GM23248 (cell line): ENCODE measurements around the gene TVP23B. TPM values are rescaled to one million over a fixed set of nuclear protein-coding genes. Genes with fewer than 3 reads are reported as not detected.
"Not testable (repeated sequence)": the region's sequence is repeated elsewhere in the genome, so short reads cannot be mapped to it uniquely, and the experiment has no call there.

Experiments
- DNase-seq: peaks from one replicate; pipeline ENCODE4 v3.0.0-alpha.2; 2015
- H2AFZ ChIP-seq: fragments of 200-600 bp; sonication (generic); 2 replicates; pipeline ENCODE4 v1.6.1; 2016; ENCODE audit warnings: antibody characterized with exemption
- H3F3A ChIP-seq: fragments of 200-600 bp; sonication (generic); 2 replicates; pipeline ENCODE4 v1.6.1; 2016; ENCODE audit warnings: mild to moderate bottlenecking, antibody characterized with exemption, mixed run types; ENCODE audit not compliant: insufficient read depth
- H3K27ac ChIP-seq: fragments of 200-600 bp; sonication (generic); 2 replicates; pipeline ENCODE4 v1.5.1; 2016; ENCODE audit warnings: mild to moderate bottlenecking
- H3K27me3 ChIP-seq: fragments of 200-600 bp; sonication (generic); replicated peaks from 2 replicates; pipeline ENCODE4 v1.6.1; 2016; ENCODE audit warnings: mild to moderate bottlenecking; ENCODE audit not compliant: insufficient read depth
- H3K36me3 ChIP-seq: fragments of 200-600 bp; sonication (generic); 2 replicates; pipeline ENCODE4 v1.6.1; 2016; ENCODE audit warnings: low read depth, mild to moderate bottlenecking
- H3K4me1 ChIP-seq: fragments of 200-600 bp; sonication (generic); 2 replicates; pipeline ENCODE4 v1.6.1; 2016; ENCODE audit warnings: mild to moderate bottlenecking; ENCODE audit not compliant: insufficient read depth
- H3K4me2 ChIP-seq: fragments of 200-600 bp; sonication (generic); one replicate; pipeline ENCODE4 v1.6.1; 2016; ENCODE audit warnings: mild to moderate bottlenecking; ENCODE audit not compliant: unreplicated experiment
- H3K4me3 ChIP-seq: fragments of 200-600 bp; sonication (generic); 2 replicates; pipeline ENCODE4 v1.5.1; 2016; ENCODE audit warnings: mild to moderate bottlenecking
- H3K79me2 ChIP-seq: fragments of 200-600 bp; sonication (generic); 2 replicates; pipeline ENCODE4 v1.6.1; 2016; ENCODE audit warnings: mild to moderate bottlenecking; ENCODE audit not compliant: insufficient read depth
- H3K9ac ChIP-seq: fragments of 200-600 bp; sonication (generic); 2 replicates; pipeline ENCODE4 v1.6.1; 2016; ENCODE audit warnings: mild to moderate bottlenecking
- H3K9me2 ChIP-seq: fragments of 200-600 bp; sonication (generic); 2 replicates; pipeline ENCODE4 v1.6.1; 2016; ENCODE audit warnings: mixed run types, mild to moderate bottlenecking, moderate library complexity; ENCODE audit not compliant: insufficient read depth
- H3K9me3 ChIP-seq: fragments of 200-600 bp; sonication (generic); one replicate; pipeline ENCODE4 v1.6.1; 2017; ENCODE audit warnings: low read depth
- H4K20me1 ChIP-seq: fragments of 200-600 bp; sonication (generic); 2 replicates; pipeline ENCODE4 v1.6.0; 2016; ENCODE audit not compliant: insufficient read depth
- EZH2 ChIP-seq: fragments of 200-600 bp; sonication (generic); IDR thresholded peaks from 2 replicates; pipeline ENCODE4 v1.6.1; 2018; ENCODE audit warnings: antibody characterized with exemption, mild to moderate bottlenecking; ENCODE audit not compliant: insufficient read depth, poor library complexity, severe bottlenecking
- EZH2phosphoT487 ChIP-seq: fragments of 200-600 bp; sonication (generic); IDR thresholded peaks from 2 replicates; pipeline ENCODE4 v1.6.1; 2018; ENCODE audit warnings: antibody characterized with exemption, moderate library complexity, mild to moderate bottlenecking, low read depth; ENCODE audit not compliant: insufficient read depth
- WGBS, 2 experiments: methylation state at CpG; one replicate each; pipeline ENCODE4 v1.1.6; 2015 to 2017; ENCODE audit warnings: low lambda C conversion rate in 2 of 2, low coverage in 1 of 2; ENCODE audit errors: missing lambda C conversion rate in 2 of 2; 5-methylcytosine and 5-hydroxymethylcytosine counted together
- in situ Hi-C: fragments of 300-500 bp; cut with MboI; formaldehyde crosslinking; loops from 2 replicates; pipeline ENCODE4 v1.15.0; 2020
- polyA plus RNA-seq: library from polyadenylated mRNA; unstranded; fragments of >200 nt; fragmentation: Nextera tagmentation; extraction: Ambion mirVana; gene quantifications from 2 replicates; pipeline ENCODE4 v1.2.1, GENCODE V29; 2016
- total RNA-seq: library from RNA; depleted of rRNA; stranded (reverse); fragments of >200 nt; shearing (Covaris generic); gene quantifications from 2 replicates; pipeline ENCODE4 v1.2.3, GENCODE V29; 2014

TVP23B gene
- total and polyA plus RNA-seq, 2 experiments from 2014 or later: 80.7 to 81.9 TPM

DNA sequence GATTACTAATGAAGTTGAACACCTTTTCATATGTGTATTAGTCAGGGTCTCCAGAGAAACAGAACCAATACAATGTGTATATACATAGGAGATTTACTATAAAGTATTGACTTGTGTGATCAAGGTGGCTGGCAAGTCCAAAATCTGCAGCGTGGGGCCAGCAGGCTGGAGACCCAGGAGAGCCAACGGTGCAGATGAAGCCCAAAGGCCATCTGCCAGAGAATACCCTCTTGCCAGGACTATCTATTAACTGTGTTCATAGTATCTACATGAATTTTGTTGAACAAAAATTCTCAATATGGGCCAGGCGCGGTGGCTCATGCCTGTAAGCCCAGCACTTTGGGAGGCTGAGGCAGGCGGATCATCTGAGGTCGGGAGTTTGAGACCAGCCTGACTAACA is 20.8 kb upstream of the TVP23B start:
- H4K20me1 ChIP-seq, H3K9me2 ChIP-seq, H3K79me2 ChIP-seq, H2AFZ ChIP-seq, H3K36me3 ChIP-seq, H3K4me1 ChIP-seq, H3K4me3 ChIP-seq, H3K9ac ChIP-seq, DNase-seq, H3K9me3 ChIP-seq, H3K27ac ChIP-seq, H3K27me3 ChIP-seq, H3K4me2 ChIP-seq, in situ Hi-C loops, H3F3A ChIP-seq: not testable (repeated sequence)
- WGBS, 2 experiments: 87% methylated on average over 6 of the region's 6 CpGs

DNA sequence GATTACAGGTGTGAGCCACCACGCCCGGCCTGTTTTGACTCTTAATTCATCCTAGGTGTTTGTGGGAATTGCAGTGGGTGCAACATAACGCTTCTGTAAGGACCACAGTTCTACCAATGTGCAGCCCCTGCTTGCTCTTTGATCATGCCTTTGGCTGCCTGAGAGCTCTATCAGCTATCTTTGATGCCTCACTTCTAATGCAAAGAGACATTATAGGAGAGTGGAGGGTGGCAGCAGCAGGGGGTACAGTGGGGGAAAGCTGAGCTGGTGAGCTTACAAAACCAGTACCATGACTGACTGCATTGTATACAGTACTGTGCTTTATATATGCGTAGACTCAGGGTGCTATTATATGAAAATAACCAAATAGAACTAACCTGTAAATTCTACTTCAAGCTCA is 10.4 kb upstream of the TVP23B start:
- H3K36me3 ChIP-seq, H3K4me2 ChIP-seq, H4K20me1 ChIP-seq, H3K9me2 ChIP-seq, in situ Hi-C loops, H2AFZ ChIP-seq, H3K9ac ChIP-seq, H3F3A ChIP-seq, H3K4me1 ChIP-seq, DNase-seq, H3K79me2 ChIP-seq, H3K27me3 ChIP-seq, H3K9me3 ChIP-seq, H3K4me3 ChIP-seq, H3K27ac ChIP-seq: not testable (repeated sequence)
- WGBS, 2 experiments: 86 to 88% methylated on average over 2 to 4 of the region's 4 CpGs

DNA sequence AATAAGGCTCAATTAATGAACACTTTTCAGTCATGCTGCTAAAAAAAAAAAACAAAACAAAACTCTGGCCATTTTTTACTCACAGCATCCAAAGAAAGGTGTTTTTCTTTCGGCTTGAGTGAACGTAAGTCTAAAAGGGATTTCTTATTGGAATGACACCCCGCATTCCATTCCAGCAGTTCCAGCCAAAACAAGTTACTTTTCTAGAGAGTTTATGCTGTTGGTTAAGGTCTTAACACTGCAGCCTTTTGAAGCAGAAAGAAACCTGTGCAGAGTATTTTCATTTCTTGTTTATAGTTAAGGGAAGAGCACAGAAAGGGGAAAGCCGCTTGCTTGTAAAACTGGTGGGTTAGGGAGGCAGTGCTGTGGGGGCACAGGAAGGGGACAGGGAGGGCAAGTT is 9.9 kb upstream of the TVP23B start:
- in situ Hi-C loops, H3F3A ChIP-seq: not testable (repeated sequence)
- WGBS, 2 experiments: 49 to 53% methylated on average over 4 of the region's 4 CpGs

DNA sequence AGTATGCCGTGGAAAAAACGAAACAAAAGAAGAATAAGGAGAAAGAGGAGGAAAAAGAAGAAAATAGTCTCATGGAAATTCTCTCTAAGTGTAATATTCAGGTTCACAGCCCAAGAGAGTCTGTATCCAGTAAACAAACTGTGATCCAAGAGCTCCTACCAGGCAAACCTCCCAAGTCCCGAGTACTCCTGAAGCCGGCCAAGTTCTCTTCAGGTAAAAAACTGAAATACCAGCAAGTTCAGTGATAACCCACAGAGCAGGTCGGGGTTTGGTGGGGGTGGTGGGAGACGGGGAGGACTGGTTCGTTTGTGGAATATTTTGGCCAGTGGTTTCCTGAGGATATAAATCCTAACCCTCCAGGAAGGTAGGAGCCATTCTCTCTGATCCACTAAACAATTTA is 8.5 kb upstream of the TVP23B start:
- no peaks in the 10 kb centered on the region for H3K36me3 ChIP-seq
- H3K27ac ChIP-seq: no peak overlapping the region
- H4K20me1 ChIP-seq: no peaks in the 10 kb centered on the region
- no peak overlapping the region for H3K9ac ChIP-seq
- no peaks in the 10 kb centered on the region for H3K9me2 ChIP-seq
- TF ChIP-seq EZH2phosphoT487: no peak
- no peak for TF ChIP-seq EZH2
- H3K4me3 ChIP-seq: no peak overlapping the region
- no peaks in the 10 kb centered on the region for H3K9me3 ChIP-seq
- no peaks in the 10 kb centered on the region for H3K4me1 ChIP-seq
- no peaks in the 10 kb centered on the region for H3F3A ChIP-seq
- no peak overlapping the region for H3K4me2 ChIP-seq
- no peak for DNase-seq
- H2AFZ ChIP-seq: no peak overlapping the region
- in situ Hi-C loops: no loop called here
- no peaks in the 10 kb centered on the region for H3K79me2 ChIP-seq
- WGBS, 2 experiments: 64 to 66% methylated on average over 7 of the region's 7 CpGs
- no peaks in the 10 kb centered on the region for H3K27me3 ChIP-seq

More for the DNA sequence above, 9.9 kb upstream of the TVP23B start:
- not testable (repeated sequence) for H4K20me1 ChIP-seq, H3K4me1 ChIP-seq, H3K79me2 ChIP-seq, H3K4me2 ChIP-seq, H3K9me3 ChIP-seq, H3K4me3 ChIP-seq, H3K9me2 ChIP-seq, H3K9ac ChIP-seq, DNase-seq, H3K36me3 ChIP-seq, H3K27me3 ChIP-seq, H2AFZ ChIP-seq, H3K27ac ChIP-seq

DNA sequence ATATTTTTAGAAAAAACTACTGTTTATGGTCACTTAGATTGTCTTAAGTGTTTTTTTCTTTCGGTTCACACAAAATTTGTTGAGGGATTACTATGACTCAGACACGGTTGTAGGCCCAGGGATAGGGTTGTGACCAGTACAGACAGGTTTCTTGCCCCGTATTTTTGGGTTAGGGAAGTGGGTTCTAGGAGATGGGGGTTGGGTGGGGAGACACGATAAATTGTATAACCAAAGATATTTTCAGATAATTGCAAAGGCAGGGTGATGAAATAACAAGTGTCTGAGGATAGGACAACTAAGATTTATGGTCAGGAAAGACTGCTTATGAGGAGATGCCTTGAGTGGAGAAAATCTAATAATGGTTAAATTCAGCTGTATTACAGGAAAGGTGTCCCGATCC is 822 bp downstream of the TVP23B start:
- in situ Hi-C loops, H3K9me3 ChIP-seq, H2AFZ ChIP-seq, H4K20me1 ChIP-seq, H3K9me2 ChIP-seq, H3K36me3 ChIP-seq, H3F3A ChIP-seq, H3K27me3 ChIP-seq, H3K4me1 ChIP-seq: not testable (repeated sequence)
- WGBS, 2 experiments: 2 to 10% methylated on average over 3 of the region's 5 CpGs
- peak overlapping the region; percentile 90 for H3K9ac ChIP-seq
- peak overlapping the region; percentile 74 for H3K4me3 ChIP-seq
- DNase-seq: peak; percentile 4
- H3K27ac ChIP-seq: peak overlapping the region; percentile 70
- H3K79me2 ChIP-seq: peaks cover 53% of the 10 kb centered on the region
- H3K4me2 ChIP-seq: peak overlapping the region; percentile 65

DNA sequence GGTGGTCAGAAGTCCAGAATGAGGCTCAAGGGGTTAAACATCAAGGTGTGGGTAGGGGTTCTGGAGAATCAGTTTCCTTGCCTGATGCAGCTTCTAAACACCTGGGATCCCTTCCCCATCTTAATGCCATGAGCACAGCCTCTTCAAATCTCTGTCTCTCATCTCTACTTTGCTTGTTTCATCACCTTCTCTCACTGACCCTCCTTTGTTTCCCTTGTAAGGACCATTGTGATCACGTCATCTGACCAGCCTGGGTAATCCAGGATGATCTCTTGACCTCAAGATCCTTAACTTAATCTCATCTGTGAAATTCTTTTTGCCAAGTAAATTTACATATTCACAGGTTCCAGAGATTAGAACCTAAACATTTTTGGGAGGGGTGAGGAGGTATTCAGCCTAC is 5.0 kb downstream of the TVP23B start:
- DNase-seq, H3F3A ChIP-seq, H3K36me3 ChIP-seq, in situ Hi-C loops, H3K4me1 ChIP-seq, H2AFZ ChIP-seq, H3K9ac ChIP-seq, H4K20me1 ChIP-seq, H3K27ac ChIP-seq, H3K4me3 ChIP-seq, H3K4me2 ChIP-seq, H3K9me2 ChIP-seq, H3K27me3 ChIP-seq, H3K9me3 ChIP-seq: not testable (repeated sequence)
- WGBS, 2 experiments: 91 to 93% methylated on average over 1 of the region's 1 CpG
- H3K79me2 ChIP-seq: peaks cover 71% of the 10 kb centered on the region

DNA sequence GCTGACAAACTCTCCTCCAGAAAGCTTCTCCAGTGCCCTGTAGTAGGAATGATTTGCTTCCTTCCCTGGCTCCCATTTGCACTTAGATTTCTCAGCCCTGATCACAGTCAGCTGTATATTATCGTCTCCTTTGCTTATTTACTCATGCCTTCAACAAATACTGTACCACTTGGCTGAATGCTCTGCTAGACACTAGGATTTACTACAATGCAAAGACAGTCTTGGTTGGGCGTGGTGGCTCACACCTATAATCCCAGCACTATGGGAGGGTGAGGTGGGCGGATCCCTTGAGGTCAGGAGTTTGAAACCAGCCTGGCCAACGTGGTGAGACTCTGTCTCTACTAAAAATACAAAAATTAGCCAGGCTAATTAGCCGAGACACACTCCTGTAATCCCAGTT is 5.9 kb downstream of the TVP23B start:
- H3K27me3 ChIP-seq, H3K4me1 ChIP-seq, H3K4me2 ChIP-seq, H3K9me3 ChIP-seq, H3K4me3 ChIP-seq, H2AFZ ChIP-seq, H3K27ac ChIP-seq, H3K9me2 ChIP-seq, in situ Hi-C loops, H4K20me1 ChIP-seq, H3K36me3 ChIP-seq, H3F3A ChIP-seq, H3K9ac ChIP-seq, DNase-seq: not testable (repeated sequence)
- H3K79me2 ChIP-seq: peaks cover 69% of the 10 kb centered on the region
- 94 to 100% methylated on average over 4 of the region's 5 CpGs for WGBS, 2 experiments
